Measurements from ENCODE around the gene KCNN1. TPM values are rescaled to one million over a fixed set of nuclear protein-coding genes. Genes with fewer than 3 reads are reported as not detected.

Gene KCNN1
- total RNA-seq, 1 experiment from 2014 or later, result 9.2 TPM

DNA sequence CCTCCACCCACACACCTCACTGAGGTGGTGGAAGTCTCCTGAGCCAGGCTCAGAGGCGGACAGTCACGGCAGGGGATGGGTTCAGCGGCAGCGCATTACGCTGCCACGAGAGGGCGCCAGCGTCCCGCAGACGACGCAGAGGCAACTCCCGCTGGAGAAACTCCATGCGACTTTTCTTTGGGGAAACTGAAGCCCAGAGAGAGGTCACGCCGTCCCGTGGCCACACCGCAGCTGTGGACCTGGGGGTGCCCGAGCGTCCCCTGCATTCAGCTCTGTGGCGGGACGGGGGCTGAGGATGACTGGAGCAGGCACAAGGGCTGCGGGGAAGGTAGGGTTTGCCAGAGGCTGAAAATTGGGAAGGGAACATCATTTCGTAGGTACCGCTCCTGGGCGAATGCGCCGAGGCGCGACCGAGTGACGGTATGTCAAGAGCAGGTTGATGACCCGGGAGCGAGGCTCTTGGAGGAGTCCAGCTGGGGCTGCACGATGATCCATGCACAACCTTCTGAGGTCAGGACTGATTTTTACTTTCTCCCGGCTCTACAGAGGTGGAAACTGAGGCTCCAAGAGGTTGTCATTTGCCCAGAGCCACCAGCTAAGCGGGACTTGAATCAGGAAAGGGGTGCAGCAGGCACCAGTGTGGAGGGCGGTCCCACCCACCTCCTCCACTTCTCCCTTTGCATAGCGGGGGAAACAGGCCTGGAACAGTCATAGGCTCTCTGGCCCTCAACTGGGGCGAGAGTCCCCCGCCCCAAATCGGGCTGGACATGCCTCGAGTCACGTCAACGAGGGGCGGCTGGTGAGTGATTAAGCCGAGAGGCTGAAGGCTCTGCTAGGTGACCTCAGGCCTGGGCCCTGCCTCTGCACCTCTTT, 40.4 kb downstream of the KCNN1 start:
- peaks cover 2 to 15% (median 4%) of the 10 kb centered on the region in 3 experiments for H3K36me3 Mint-ChIP-seq (ENCODE audit: insufficient read depth in 1 of 3, low read depth in 3 of 3)
- Histone ChIP-seq H3K9me3 (ENCODE audit: control insufficient read depth, low read depth, low read length) (no peaks in the 10 kb centered on the region), H3K79me2 (ENCODE audit: insufficient read depth, low read length) (no peaks in the 10 kb centered on the region), H3K27ac (ENCODE audit: insufficient read length, low read depth, low read length) (no peak overlapping the region), H2BK5ac (ENCODE audit: insufficient read length, low read length) (no peak overlapping the region), H3K9ac (ENCODE audit: extremely low read depth, insufficient read length, low read length) (peak overlapping the region; percentile 25), H4K8ac (replicated peaks; ENCODE audit: insufficient read length, low read depth, low read length) (no peak overlapping the region), H2AFZ (ENCODE audit: low read length) (no peak overlapping the region), H3T11ph (ENCODE audit: low read length) (no peak overlapping the region), H4K5ac (ENCODE audit: insufficient read length, low read depth, low read length) (no peak overlapping the region), H2BK12ac (ENCODE audit: insufficient read length, low read depth, low read length) (no peak overlapping the region), H3K23me2 (ENCODE audit: insufficient read length, low read depth, low read length, poor library complexity, severe bottlenecking) (peaks cover 8% of the 10 kb centered on the region), H3K23ac (ENCODE audit: insufficient read length, low read depth, low read length) (no peak overlapping the region), H3K14ac (ENCODE audit: insufficient read depth, low read length) (no peak overlapping the region), H3K79me1 (ENCODE audit: insufficient read depth, low read depth, low read length, poor library complexity, severe bottlenecking) (no peaks in the 10 kb centered on the region), H3K18ac (ENCODE audit: insufficient read length, low read depth, low read length) (peak overlapping the region; percentile 25), H4K91ac (ENCODE audit: insufficient read length, low read depth, low read length) (no peak overlapping the region), H3K27me3 (ENCODE audit: insufficient read depth, low read length) (no peaks in the 10 kb centered on the region), H2BK20ac (ENCODE audit: low read depth, low read length, poor library complexity, severe bottlenecking) (no peak overlapping the region), H3K4me1 (ENCODE audit: insufficient read depth, low read length) (no peaks in the 10 kb centered on the region), H3K4me2 (ENCODE audit: insufficient read depth, insufficient read length, low read length) (peak overlapping the region; percentile 87), H3K56ac (ENCODE audit: insufficient read length, low read depth, low read length) (no peak overlapping the region), H2BK120ac (ENCODE audit: low read depth, low read length, poor library complexity, severe bottlenecking) (no peak overlapping the region), H2BK15ac (ENCODE audit: low read depth, low read length) (no peak overlapping the region), H3K4ac (ENCODE audit: low read depth, low read length) (no peak overlapping the region), H2AK5ac (ENCODE audit: insufficient read length, low read length) (no peak overlapping the region), H4K20me1 (ENCODE audit: control insufficient read depth, insufficient read depth, insufficient read length) (no peaks in the 10 kb centered on the region)
- no CpG with 5 or more reads among the region's 46 CpGs for WGBS (ENCODE audit: extremely low coverage, insufficient read length, low lambda C conversion rate)
- TF ChIP-seq, protein P1, sequence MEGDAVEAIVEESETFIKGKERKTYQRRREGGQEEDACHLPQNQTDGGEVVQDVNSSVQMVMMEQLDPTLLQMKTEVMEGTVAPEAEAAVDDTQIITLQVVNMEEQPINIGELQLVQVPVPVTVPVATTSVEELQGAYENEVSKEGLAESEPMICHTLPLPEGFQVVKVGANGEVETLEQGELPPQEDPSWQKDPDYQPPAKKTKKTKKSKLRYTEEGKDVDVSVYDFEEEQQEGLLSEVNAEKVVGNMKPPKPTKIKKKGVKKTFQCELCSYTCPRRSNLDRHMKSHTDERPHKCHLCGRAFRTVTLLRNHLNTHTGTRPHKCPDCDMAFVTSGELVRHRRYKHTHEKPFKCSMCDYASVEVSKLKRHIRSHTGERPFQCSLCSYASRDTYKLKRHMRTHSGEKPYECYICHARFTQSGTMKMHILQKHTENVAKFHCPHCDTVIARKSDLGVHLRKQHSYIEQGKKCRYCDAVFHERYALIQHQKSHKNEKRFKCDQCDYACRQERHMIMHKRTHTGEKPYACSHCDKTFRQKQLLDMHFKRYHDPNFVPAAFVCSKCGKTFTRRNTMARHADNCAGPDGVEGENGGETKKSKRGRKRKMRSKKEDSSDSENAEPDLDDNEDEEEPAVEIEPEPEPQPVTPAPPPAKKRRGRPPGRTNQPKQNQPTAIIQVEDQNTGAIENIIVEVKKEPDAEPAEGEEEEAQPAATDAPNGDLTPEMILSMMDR (conservative IDR thresholded peaks at IDR 0.05), result peak; percentile 100
- peaks cover 3 to 6% of the 10 kb centered on the region in 2 experiments for H3K9me3 Mint-ChIP-seq
- H3K4me1 Mint-ChIP-seq, result peaks cover 4 to 9% of the 10 kb centered on the region in 2 experiments
- peak overlapping the region in 2 of 3 experiments; percentile 49 to 96; a peak in 2 of 7 replicates for H3K27ac Mint-ChIP-seq
- DNase-seq, result peak; percentile 87
- H3K4me3 Mint-ChIP-seq, result peak overlapping the region; percentile 78 to 96
- H3K27me3 Mint-ChIP-seq (ENCODE audit: low read depth), result peaks cover 8% of the 10 kb centered on the region

All from H9 (cell line).